Jurkat, Clone E6-1 (cell line): ENCODE results near the gene ARHGAP28.

Experiments
- DNase-seq: peaks from one replicate; pipeline ENCODE4 v3.0.0-alpha.2; 2011; ENCODE audit warnings: low read depth, low spot score
- H3K4me3 ChIP-seq: 2 replicates; pipeline ENCODE4 v1.5.1; 2011; ENCODE audit warnings: mild to moderate bottlenecking, low read length, control low read depth, moderate library complexity

Gene ARHGAP28

GRCh38 chr18:6757931-6758330 is 28.4 kb downstream of the ARHGAP28 start:
- DNase-seq: no peak

GRCh38 chr18:6759579-6759978 is 30.1 kb downstream of the ARHGAP28 start:
- no peak for DNase-seq
- no peak overlapping the region for H3K4me3 ChIP-seq

More at GRCh38 chr18:6757931-6758330, 28.4 kb downstream of the ARHGAP28 start:
- no peak overlapping the region for H3K4me3 ChIP-seq

- no peak overlapping the region for H3K4me3 ChIP-seq
- DNase-seq: no peak
These were observed 34.0 kb downstream of the ARHGAP28 start for GRCh38 chr18:6763524-6763923.

GRCh38 chr18:6764382-6764781 is 34.9 kb downstream of the ARHGAP28 start:
- no peak for DNase-seq
- no peak overlapping the region for H3K4me3 ChIP-seq

GRCh38 chr18:6773777-6774176 is 44.3 kb downstream of the ARHGAP28 start:
- H3K4me3 ChIP-seq: no peak overlapping the region
- no peak for DNase-seq

- no peak for DNase-seq
- H3K4me3 ChIP-seq: no peak overlapping the region
These were observed 45.7 kb downstream of the ARHGAP28 start for GRCh38 chr18:6775237-6775636.

GRCh38 chr18:6775702-6776101 is 46.2 kb downstream of the ARHGAP28 start:
- no peak for DNase-seq

GRCh38 chr18:6776188-6776587 is 46.7 kb downstream of the ARHGAP28 start:
- no peak for DNase-seq
- H3K4me3 ChIP-seq: no peak overlapping the region

More at GRCh38 chr18:6775702-6776101, 46.2 kb downstream of the ARHGAP28 start:
- no peak overlapping the region for H3K4me3 ChIP-seq

- no peak overlapping the region for H3K4me3 ChIP-seq
- no peak for DNase-seq
These were observed 48.0 kb downstream of the ARHGAP28 start for GRCh38 chr18:6777509-6777908.

- H3K4me3 ChIP-seq: no peak overlapping the region
These were observed 49.1 kb downstream of the ARHGAP28 start for GRCh38 chr18:6778459-6779247.

GRCh38 chr18:6781142-6781714 is 51.7 kb downstream of the ARHGAP28 start:
- DNase-seq: no peak

More at GRCh38 chr18:6778459-6779247, 49.1 kb downstream of the ARHGAP28 start:
- DNase-seq: no peak

GRCh38 chr18:6781796-6782195 is 52.3 kb downstream of the ARHGAP28 start:
- H3K4me3 ChIP-seq: no peak overlapping the region
- no peak for DNase-seq

More at GRCh38 chr18:6781142-6781714, 51.7 kb downstream of the ARHGAP28 start:
- no peak overlapping the region for H3K4me3 ChIP-seq

- no peak overlapping the region for H3K4me3 ChIP-seq
- no peak for DNase-seq
These were observed 53.3 kb downstream of the ARHGAP28 start for GRCh38 chr18:6782861-6783260.

- no peak for DNase-seq
- H3K4me3 ChIP-seq: no peak overlapping the region
These were observed 54.5 kb downstream of the ARHGAP28 start for GRCh38 chr18:6784046-6784445.

- H3K4me3 ChIP-seq: no peak overlapping the region
- DNase-seq: no peak
These were observed 55.5 kb downstream of the ARHGAP28 start for GRCh38 chr18:6785001-6785400.

- DNase-seq: no peak
- no peak overlapping the region for H3K4me3 ChIP-seq
These were observed 55.9 kb downstream of the ARHGAP28 start for GRCh38 chr18:6785411-6785810.

GRCh38 chr18:6792391-6792790 is 62.9 kb downstream of the ARHGAP28 start:
- DNase-seq: no peak
- no peak overlapping the region for H3K4me3 ChIP-seq

GRCh38 chr18:6793455-6793854 is 63.9 kb downstream of the ARHGAP28 start:
- DNase-seq: no peak
- no peak overlapping the region for H3K4me3 ChIP-seq

GRCh38 chr18:6793986-6794385 is 64.5 kb downstream of the ARHGAP28 start:
- H3K4me3 ChIP-seq: no peak overlapping the region
- no peak for DNase-seq

- H3K4me3 ChIP-seq: no peak overlapping the region
- DNase-seq: no peak
These were observed 65.8 kb downstream of the ARHGAP28 start for GRCh38 chr18:6795307-6795706.

GRCh38 chr18:6796511-6796910 is 67.0 kb downstream of the ARHGAP28 start:
- H3K4me3 ChIP-seq: no peak overlapping the region
- no peak for DNase-seq
